IMR-90 (cell line): ENCODE data around the gene LANCL3. TPM values are rescaled to one million over a fixed set of nuclear protein-coding genes. Genes with fewer than 3 reads are reported as not detected.
"Not testable (repeated sequence)": the region's sequence is repeated elsewhere in the genome, so short reads cannot be mapped to it uniquely, and the experiment has no call there.

Experiments used
- ATAC-seq: fragments of 200-7000 bp; cut with Tn5 transposase; 2 replicates; pipeline ENCODE4 v1.9.1; 2020; ENCODE audit warnings: low read depth, mild to moderate bottlenecking, moderate library complexity
- BruUV-seq: library from RNA; stranded (reverse); fragments of 400-500 nt; replicated peaks from 2 replicates; lab custom pipeline; 2021; lab: Mats Ljungman, UMichigan
- CTCF ChIA-PET: fragments of 300-600 bp; formaldehyde crosslinking; extraction: SDS; loops from one replicate; lab custom pipeline; 2021; ENCODE audit warnings: antibody characterized with exemption; lab: Yijun Ruan, JAX
- POLR2A ChIA-PET: fragments of 300-600 bp; sonication (Branson Sonifier 250); formaldehyde crosslinking; loops from one replicate; lab custom pipeline; 2022; ENCODE audit warnings: antibody characterized with exemption; ENCODE audit not compliant: unreplicated experiment; lab: Charles Lee
- DNase-seq: peaks from one replicate; pipeline ENCODE4 v3.0.0; 2013
- H2AFZ ChIP-seq: replicated peaks from 2 replicates; pipeline ENCODE3; 2013; ENCODE audit warnings: low read length, mild to moderate bottlenecking; ENCODE audit not compliant: poor library complexity
- H2AK5ac ChIP-seq: 2 replicates; pipeline ENCODE4 v1.6.1; 2013; ENCODE audit warnings: low read depth, low read length, inconsistent platforms
- H2AK9ac ChIP-seq: replicated peaks from 2 replicates; pipeline ENCODE3; 2013; ENCODE audit warnings: mild to moderate bottlenecking, low read depth, low read length, moderate library complexity; ENCODE audit not compliant: poor library complexity
- H2BK120ac ChIP-seq: 2 replicates; pipeline ENCODE4 v1.6.1; 2013; ENCODE audit warnings: low read depth, low read length, inconsistent platforms
- H2BK15ac ChIP-seq: 3 replicates; pipeline ENCODE4 v1.6.1; 2013; ENCODE audit warnings: low read depth, low read length, inconsistent platforms
- H2BK20ac ChIP-seq: 2 replicates; pipeline ENCODE4 v1.6.1; 2013; ENCODE audit warnings: low read depth, mild to moderate bottlenecking, inconsistent platforms, low read length, moderate library complexity
- H2BK5ac ChIP-seq: 2 replicates; pipeline ENCODE4 v1.6.1; 2013; ENCODE audit warnings: mild to moderate bottlenecking, low read depth, low read length, inconsistent platforms; ENCODE audit not compliant: poor library complexity, severe bottlenecking
- H3K14ac ChIP-seq: replicated peaks from 2 replicates; pipeline ENCODE4 v1.6.1; 2013; ENCODE audit warnings: low read depth, low read length, inconsistent platforms
- H3K18ac ChIP-seq: 2 replicates; pipeline ENCODE4 v1.6.1; 2013; ENCODE audit warnings: low read depth, low read length, control low read depth
- H3K23ac ChIP-seq: 2 replicates; pipeline ENCODE4 v1.6.1; 2013; ENCODE audit warnings: low read depth, low read length, inconsistent platforms
- H3K27ac ChIP-seq: 2 replicates; pipeline ENCODE4 v1.5.1; 2013; ENCODE audit warnings: mild to moderate bottlenecking, control low read depth, low read length; ENCODE audit not compliant: insufficient read depth
- H3K27me3 ChIP-seq: 2 replicates; pipeline ENCODE4 v1.6.1; 2013; ENCODE audit warnings: low read length; ENCODE audit not compliant: control insufficient read depth, insufficient read depth
- H3K36me3 ChIP-seq: 2 replicates; pipeline ENCODE4 v1.6.1; 2013; ENCODE audit warnings: low read length, mixed read lengths; ENCODE audit not compliant: control insufficient read depth, insufficient read depth
- H3K4ac ChIP-seq: 2 replicates; pipeline ENCODE4 v1.6.1; 2013; ENCODE audit warnings: low read depth, low read length, inconsistent platforms
- H3K4me1 ChIP-seq: 2 replicates; pipeline ENCODE4 v1.6.1; 2013; ENCODE audit warnings: low read length, mixed read lengths; ENCODE audit not compliant: control insufficient read depth, insufficient read depth
- H3K4me2 ChIP-seq: 2 replicates; pipeline ENCODE4 v1.6.1; 2013; ENCODE audit warnings: low read depth, mild to moderate bottlenecking, control low read depth, low read length, moderate library complexity
- H3K4me3 ChIP-seq: 2 replicates; pipeline ENCODE4 v1.5.1; 2013; ENCODE audit warnings: low read depth, mild to moderate bottlenecking, control low read depth, low read length, moderate library complexity; ENCODE audit not compliant: insufficient read depth
- H3K56ac ChIP-seq: 2 replicates; pipeline ENCODE4 v1.6.1; 2013; ENCODE audit warnings: low read length, inconsistent platforms; ENCODE audit not compliant: insufficient read depth; ENCODE audit errors: extremely low read depth
- H3K79me1 ChIP-seq, 2 experiments: 2 replicates each; pipeline ENCODE4 v1.6.1; 2013; ENCODE audit warnings: low read length in 2 of 2, inconsistent platforms in 1 of 2, low read depth in 1 of 2
- H3K9ac ChIP-seq: 2 replicates; pipeline ENCODE4 v1.6.1; 2013; ENCODE audit warnings: low read depth, low read length, control low read depth
- H3K9me1 ChIP-seq: 2 replicates; pipeline ENCODE4 v1.6.1; 2013; ENCODE audit warnings: low read length, inconsistent platforms; ENCODE audit not compliant: insufficient read depth
- H3K9me3 ChIP-seq: 2 replicates; pipeline ENCODE4 v1.6.1; 2013; ENCODE audit warnings: low read length; ENCODE audit not compliant: control insufficient read depth, insufficient read depth
- H4K20me1 ChIP-seq: 2 replicates; pipeline ENCODE4 v1.6.1; 2013; ENCODE audit warnings: low read length, inconsistent platforms; ENCODE audit not compliant: insufficient read depth
- H4K5ac ChIP-seq: 2 replicates; pipeline ENCODE4 v1.6.1; 2013; ENCODE audit warnings: mild to moderate bottlenecking, low read depth, low read length, control low read depth
- H4K8ac ChIP-seq, 2 experiments: 2 replicates each; pipeline ENCODE4 v1.6.1; 2013; ENCODE audit warnings: low read depth in 2 of 2, low read length in 2 of 2, control low read depth in 1 of 2, inconsistent platforms in 1 of 2
- H4K91ac ChIP-seq: 2 replicates; pipeline ENCODE4 v1.6.1; 2013; ENCODE audit warnings: low read depth, low read length, inconsistent platforms; ENCODE audit not compliant: insufficient read depth
- WGBS, 2 experiments: methylation state at CpG; one replicate each; pipeline versions ENCODE4 v1.1.5 to v1.1.7; 2013; ENCODE audit warnings: missing lambda C conversion rate in 2 of 2; ENCODE audit not compliant: insufficient read length in 1 of 2; ENCODE audit errors: extremely low coverage in 2 of 2; 5-methylcytosine and 5-hydroxymethylcytosine counted together
- dilution Hi-C: fragments of 300-500 bp; cut with HindIII; formaldehyde crosslinking; loops from one replicate; pipeline ENCODE4 v1.14.3; 2018; ENCODE audit warnings: low sequenced_read_pairs; ENCODE audit not compliant: unreplicated experiment
- in situ Hi-C: fragments of 300-500 bp; cut with MboI; formaldehyde crosslinking; loops from 3 replicates; pipeline ENCODE4 v1.14.3; 2019; ENCODE audit warnings: low sequenced_read_pairs, inconsistent platforms, mixed read lengths
- intact Hi-C: fragments of 100-400 bp; cut with micrococcal nuclease; formaldehyde crosslinking; loops from 2 replicates; pipeline ENCODE4 v1.10.0; 2022
- polyA plus RNA-seq, 3 experiments: library from polyadenylated mRNA; depleted of rRNA; stranded (reverse); fragments of >200 nt; gene quantifications; 2 replicates each; pipeline ENCODE4 v1.2.3, GENCODE V29; 2012; ENCODE audit warnings: low replicate concordance in 1 of 3
- total RNA-seq: library from RNA; depleted of rRNA; stranded (reverse); fragments of >200 nt; gene quantifications from 2 replicates; pipeline ENCODE4 v1.2.3, GENCODE V29; 2012

Gene LANCL3
- total and polyA plus RNA-seq, 2 of the 4 experiments (the other 2 are of a cell fraction), result not detected

- DNase-seq, H3K36me3 ChIP-seq, H2BK120ac ChIP-seq, H3K4me2 ChIP-seq, H3K18ac ChIP-seq, ATAC-seq, H3K4ac ChIP-seq, intact Hi-C loops, H3K9me1 ChIP-seq, H3K79me1 ChIP-seq, H4K5ac ChIP-seq, H3K4me1 ChIP-seq, H4K8ac ChIP-seq, H3K23ac ChIP-seq, H3K27me3 ChIP-seq, H3K27ac ChIP-seq, H2AK9ac ChIP-seq, H4K20me1 ChIP-seq, in situ Hi-C loops, H3K4me3 ChIP-seq, H2BK5ac ChIP-seq, H2AK5ac ChIP-seq, BruUV-seq, dilution Hi-C loops, POLR2A ChIA-PET, H2BK20ac ChIP-seq, H2BK15ac ChIP-seq, H3K56ac ChIP-seq, H3K9ac ChIP-seq, H3K14ac ChIP-seq, CTCF ChIA-PET, H2AFZ ChIP-seq, H4K91ac ChIP-seq, H3K9me3 ChIP-seq: not testable (repeated sequence)
- no CpG with 5 or more reads among the region's 1 CpG for WGBS, 2 experiments
Measured at GRCh38 chrX:37544531-37544930, 26.9 kb upstream of the LANCL3 start.
